Kidney epithelial cell (primary cell): ENCODE data around the gene LRRN2. TPM values are rescaled to one million over a fixed set of nuclear protein-coding genes. Genes with fewer than 3 reads are reported as not detected.

ENCODE experiments used
- DNase-seq: peaks from one replicate; pipeline ENCODE4 v3.0.0-alpha.2; 2010; ENCODE audit warnings: low read depth
- H3K27me3 ChIP-seq: 2 replicates; pipeline ENCODE4 v1.6.0; 2011; ENCODE audit warnings: low read length; ENCODE audit not compliant: control insufficient read depth, insufficient read depth
- H3K36me3 ChIP-seq: 2 replicates; pipeline ENCODE4 v1.5.1; 2011; ENCODE audit warnings: low read length; ENCODE audit not compliant: control insufficient read depth, insufficient read depth
- H3K4me3 ChIP-seq: 2 replicates; pipeline ENCODE4 v1.5.1; 2011; ENCODE audit warnings: low read depth, mild to moderate bottlenecking, control low read depth, low read length
- CTCF ChIP-seq: IDR thresholded peaks from 2 replicates; pipeline ENCODE4 v1.5.1; 2011; ENCODE audit warnings: mild to moderate bottlenecking, moderate library complexity, low read length, control low read depth, inconsistent platforms; ENCODE audit not compliant: insufficient read depth, poor library complexity, severe bottlenecking
- total RNA-seq: library from RNA; depleted of rRNA; stranded (reverse); fragments of >200 nt; gene quantifications from 2 replicates; pipeline ENCODE4 v1.2.3, GENCODE V29; 2015

Gene LRRN2
- total RNA-seq, 1 donor from 2014 or later: 7.6 TPM

- DNase-seq: peak; percentile 52
- Histone ChIP-seq H3K36me3 (no peaks in the 10 kb centered on the region), H3K27me3 (peaks cover 15% of the 10 kb centered on the region), H3K4me3 (no peak overlapping the region)
- no peak for TF ChIP-seq CTCF
These were observed 38.3 kb downstream of the LRRN2 start for GRCh38 chr1:204647114-204647804.

GRCh38 chr1:204645666-204646065 lies 39.9 kb downstream of the LRRN2 start:
- TF ChIP-seq CTCF: no peak
- Histone ChIP-seq H3K36me3 (no peaks in the 10 kb centered on the region), H3K27me3 (peaks cover 5% of the 10 kb centered on the region), H3K4me3 (no peak overlapping the region)
- no peak for DNase-seq

GRCh38 chr1:204645251-204645650 lies 40.3 kb downstream of the LRRN2 start:
- TF ChIP-seq CTCF: no peak
- H3K27me3 ChIP-seq: peaks cover 2% of the 10 kb centered on the region
- no peak overlapping the region for H3K4me3 ChIP-seq
- no peaks in the 10 kb centered on the region for H3K36me3 ChIP-seq
- DNase-seq: no peak

GRCh38 chr1:204643503-204643902 lies 42.0 kb downstream of the LRRN2 start:
- Histone ChIP-seq H3K27me3 (no peaks in the 10 kb centered on the region), H3K36me3 (no peaks in the 10 kb centered on the region), H3K4me3 (no peak overlapping the region)
- no peak for DNase-seq
- TF ChIP-seq CTCF: no peak

- no peak overlapping the region for H3K4me3 ChIP-seq
- H3K36me3 ChIP-seq: no peaks in the 10 kb centered on the region
- no peak for DNase-seq
- no peak for TF ChIP-seq CTCF
- H3K27me3 ChIP-seq: no peaks in the 10 kb centered on the region
These were observed 43.6 kb downstream of the LRRN2 start for GRCh38 chr1:204641936-204642335.

- no peak overlapping the region for H3K4me3 ChIP-seq
- TF ChIP-seq CTCF: no peak
- no peaks in the 10 kb centered on the region for H3K27me3 ChIP-seq
- no peaks in the 10 kb centered on the region for H3K36me3 ChIP-seq
- DNase-seq: no peak
These were observed 44.1 kb downstream of the LRRN2 start for GRCh38 chr1:204641455-204641854.
